SIG-M5 (cell line): ENCODE data around the gene LRRC73.
"Not testable (repeated sequence)": the region's sequence is repeated elsewhere in the genome, so short reads cannot be mapped to it uniquely, and the experiment has no call there.

Experiments used
- DNase-seq: peaks from one replicate; lab custom pipeline; 2025; lab: John Stamatoyannopoulos, UW

LRRC73 gene

GRCh38 chr6:43510827-43511163 is 649 bp upstream of the LRRC73 start:
- DNase-seq = no peak

DNA sequence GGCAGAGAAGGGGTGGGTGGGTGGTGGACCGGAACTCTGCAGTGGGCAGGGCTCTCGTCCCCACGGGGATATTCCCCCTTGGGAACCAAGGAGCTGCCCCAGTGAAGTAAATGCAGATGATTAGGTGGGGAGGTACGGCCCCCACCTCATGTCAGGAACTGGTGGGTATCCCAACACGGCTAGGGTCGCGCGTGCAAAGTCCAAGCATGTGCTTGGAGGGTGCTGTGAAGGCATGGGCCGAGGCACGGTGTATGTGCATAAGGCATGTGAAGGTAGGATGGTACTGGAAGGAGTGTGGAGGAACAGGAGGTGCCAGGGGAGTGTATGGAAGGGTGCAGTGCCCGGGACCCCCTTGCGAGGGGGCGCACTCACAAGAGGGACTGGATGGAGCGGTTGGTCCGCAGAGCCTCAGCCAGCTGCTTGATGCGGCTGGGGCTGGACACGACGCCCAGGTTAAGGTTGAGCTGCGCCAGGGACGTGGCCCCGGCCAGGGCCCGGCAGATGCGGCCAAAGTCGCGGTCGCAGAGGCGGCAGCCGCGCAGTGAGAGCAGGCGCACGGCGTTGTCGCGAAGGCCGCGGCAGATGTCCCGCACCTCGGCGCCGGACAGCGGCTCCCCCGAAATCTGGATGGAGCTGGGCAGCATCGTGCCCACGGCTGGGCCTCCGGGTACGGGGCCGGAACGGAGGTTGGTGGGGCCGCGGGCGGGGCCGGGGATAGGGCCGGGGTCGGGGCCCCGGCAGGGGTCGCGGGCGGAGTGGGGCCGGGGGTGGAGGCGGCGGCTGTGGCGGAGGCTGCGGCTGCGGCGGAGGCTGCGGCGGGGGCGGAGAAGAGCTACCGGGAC is 783 bp downstream of the LRRC73 start:
- DNase-seq = no peak

DNA sequence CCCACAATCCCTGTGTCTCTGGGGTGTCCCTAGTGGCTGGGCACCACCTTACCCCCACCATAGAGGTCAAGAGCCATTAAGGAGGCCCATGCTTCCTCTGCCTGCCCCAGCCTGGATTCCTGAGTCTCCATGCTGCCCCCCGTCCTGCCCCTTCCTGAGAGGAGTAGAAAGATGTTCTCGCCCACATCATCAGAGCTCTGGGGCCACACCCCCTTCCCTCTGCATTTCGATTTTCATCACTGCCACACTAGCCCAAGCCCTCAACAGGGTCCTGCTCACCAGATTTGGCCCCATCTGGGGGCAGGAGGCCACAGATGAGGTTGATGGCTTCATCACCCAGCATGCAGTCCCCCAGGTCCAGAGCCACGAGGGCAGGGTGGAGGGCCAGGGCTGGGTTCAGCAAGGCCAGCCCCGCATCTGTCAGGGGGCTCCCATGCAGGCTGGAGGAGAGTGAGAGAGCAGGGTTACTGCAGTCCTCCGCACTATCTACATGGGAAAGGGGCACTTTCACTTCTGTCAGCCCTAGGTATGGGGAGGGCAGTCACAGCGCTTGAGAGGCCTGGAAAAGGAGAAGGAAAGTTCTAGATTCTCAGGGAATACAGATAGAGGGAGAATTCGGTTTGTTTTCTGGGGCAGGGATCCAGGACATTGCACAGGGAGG is 1.5 kb downstream of the LRRC73 start:
- no peak for DNase-seq

- DNase-seq = no peak
Observed at GRCh38 chr6:43506667-43507471, 3.3 kb downstream of the LRRC73 start.

DNA sequence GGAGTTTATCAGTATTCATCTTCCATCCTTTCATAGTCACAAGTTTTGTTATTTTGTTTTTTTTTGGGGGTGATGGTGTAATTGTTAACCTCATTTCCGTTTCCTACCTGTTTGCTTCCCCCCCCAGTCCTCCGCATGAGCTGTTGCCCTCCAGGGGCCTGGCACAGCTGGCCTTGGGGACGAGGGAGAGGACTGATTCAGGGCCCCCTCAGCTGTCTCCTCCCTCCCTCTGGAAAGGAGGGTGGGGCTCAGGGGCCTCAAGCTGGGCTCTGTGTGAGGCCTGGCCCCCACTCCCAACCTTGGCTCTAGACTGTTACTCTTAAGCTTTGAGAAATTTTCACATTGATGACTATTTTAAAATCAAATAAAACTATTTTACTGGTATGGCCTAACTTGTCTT is 4.0 kb downstream of the LRRC73 start:
- no peak for DNase-seq

DNA sequence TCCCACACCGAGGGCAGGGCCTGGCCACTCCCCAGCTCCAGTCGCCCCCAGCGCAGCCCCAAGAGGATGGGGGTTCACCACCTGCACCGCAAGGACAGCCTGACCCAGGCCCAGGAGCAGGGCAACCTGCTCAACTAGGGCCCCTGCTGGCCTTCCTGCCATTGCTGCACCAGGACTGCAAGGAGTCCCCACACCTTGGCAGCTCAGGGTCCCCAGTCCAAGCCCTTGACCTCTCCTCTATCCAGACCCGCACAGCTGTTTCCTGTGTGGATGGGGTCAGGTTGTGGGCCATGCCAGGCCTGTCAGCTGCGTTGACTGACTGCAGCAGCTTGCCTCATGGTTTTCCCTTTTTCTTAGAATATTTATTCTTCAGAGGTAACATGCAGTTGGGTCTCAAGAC is 4.4 kb downstream of the LRRC73 start:
- DNase-seq = no peak

DNA sequence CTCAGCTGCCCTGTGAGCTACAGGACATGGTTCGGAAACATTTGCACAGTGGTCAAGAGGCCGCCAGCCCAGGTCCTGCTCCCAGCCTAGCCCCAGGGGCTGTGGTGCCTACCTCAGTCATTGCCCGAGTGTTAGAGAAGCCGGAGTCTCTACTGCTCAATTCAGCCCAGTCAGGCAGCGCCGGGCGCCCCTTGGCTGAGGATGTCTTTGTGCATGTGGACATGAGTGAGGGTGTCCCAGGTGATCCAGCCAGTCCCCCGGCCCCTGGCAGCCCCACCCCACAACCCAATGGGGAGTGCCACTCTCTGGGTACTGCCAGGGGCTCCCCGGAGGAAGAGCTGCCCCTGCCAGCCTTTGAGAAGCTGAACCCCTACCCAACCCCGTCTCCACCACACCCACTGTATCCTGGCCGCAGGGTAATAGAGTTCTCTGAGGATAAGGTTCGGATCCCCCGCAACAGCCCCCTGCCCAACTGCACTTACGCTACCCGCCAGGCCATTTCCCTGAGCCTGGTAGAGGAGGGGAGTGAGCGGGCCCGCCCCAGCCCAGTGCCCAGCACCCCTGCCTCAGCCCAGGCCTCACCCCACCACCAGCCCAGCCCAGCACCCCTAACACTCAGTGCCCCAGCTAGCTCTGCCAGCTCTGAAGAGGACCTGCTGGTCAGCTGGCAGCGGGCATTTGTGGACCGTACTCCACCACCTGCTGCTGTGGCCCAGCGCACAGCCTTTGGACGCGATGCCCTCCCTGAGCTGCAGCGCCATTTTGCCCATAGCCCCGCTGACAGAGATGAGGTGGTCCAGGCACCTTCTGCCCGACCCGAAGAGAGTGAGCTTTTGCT is 5.2 kb downstream of the LRRC73 start:
- DNase-seq = no peak

- DNase-seq = no peak
Observed at GRCh38 chr6:43503443-43503842, 6.7 kb downstream of the LRRC73 start.

DNA sequence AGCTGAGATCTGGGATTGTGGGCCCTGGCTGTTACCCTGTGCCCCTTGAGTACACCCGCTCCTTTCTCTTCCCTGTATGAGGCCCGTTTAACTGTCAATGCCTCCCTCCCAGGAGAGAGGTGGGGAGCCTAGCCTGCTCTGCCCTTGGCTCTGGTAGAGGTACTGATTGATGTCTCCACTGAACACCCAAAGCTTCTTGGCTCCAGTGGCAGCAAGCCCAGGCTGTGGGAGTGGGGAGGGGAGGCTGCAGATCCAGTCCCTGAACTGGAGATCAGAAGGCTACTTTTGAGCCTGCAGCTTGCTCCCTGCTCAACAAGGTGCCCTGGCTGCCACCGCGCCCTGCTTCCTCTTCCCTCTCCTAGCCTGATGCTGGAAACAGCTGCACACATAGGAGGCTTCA is 7.5 kb downstream of the LRRC73 start:
- no peak for DNase-seq

GRCh38 chr6:43500921-43501320 is 9.2 kb downstream of the LRRC73 start:
- DNase-seq = no peak

- no peak for DNase-seq
Observed at GRCh38 chr6:43499028-43499815, 10.9 kb downstream of the LRRC73 start.

- DNase-seq = not testable (repeated sequence)
Observed at GRCh38 chr6:43498291-43498690, 11.9 kb downstream of the LRRC73 start.

DNA sequence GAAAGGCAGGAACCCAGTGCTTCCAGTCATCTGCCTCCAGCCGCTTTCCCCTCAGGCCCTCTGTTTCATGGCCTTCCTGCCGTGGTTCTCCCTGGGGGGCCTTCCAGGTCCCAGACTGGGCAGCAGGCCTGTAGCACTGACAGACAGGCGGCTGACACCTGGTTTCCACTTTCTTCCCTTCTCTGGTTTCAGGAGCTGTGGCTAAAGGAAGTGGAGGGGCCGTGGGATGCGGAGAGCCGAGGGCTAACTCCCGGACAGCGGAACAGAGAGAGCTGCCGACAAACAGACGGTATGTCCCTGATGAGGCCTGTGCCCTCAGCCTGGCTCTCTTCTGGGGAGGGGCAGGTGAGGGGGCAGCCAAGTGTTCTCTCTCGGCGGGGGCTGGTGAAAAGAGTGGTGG is 12.5 kb downstream of the LRRC73 start:
- no peak for DNase-seq

GRCh38 chr6:43497129-43497396 is 13.1 kb downstream of the LRRC73 start:
- no peak for DNase-seq

GRCh38 chr6:43496370-43497128 is 13.6 kb downstream of the LRRC73 start:
- no peak for DNase-seq

- DNase-seq = no peak
Observed at GRCh38 chr6:43495409-43495941, 14.7 kb downstream of the LRRC73 start.

DNA sequence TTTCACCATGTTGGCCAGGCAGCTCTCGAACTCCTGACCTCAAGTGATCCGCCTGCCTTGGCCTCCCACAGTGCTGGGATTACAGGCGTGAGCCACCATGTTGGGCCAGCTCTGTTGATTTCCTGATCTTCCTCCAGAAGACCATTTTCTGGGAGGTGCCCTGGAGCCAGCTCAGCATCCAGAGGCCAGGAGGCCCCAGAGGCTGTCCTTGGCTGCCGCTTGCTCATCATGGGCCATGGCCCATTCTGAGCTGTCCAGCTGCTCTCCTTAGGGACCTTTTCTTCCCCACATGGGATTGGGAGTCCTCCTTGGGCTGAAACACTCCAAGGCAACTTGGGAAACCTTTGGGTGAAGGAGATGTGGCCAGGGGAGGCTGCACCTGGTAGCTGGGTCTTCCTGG is 15.4 kb downstream of the LRRC73 start:
- no peak for DNase-seq

DNA sequence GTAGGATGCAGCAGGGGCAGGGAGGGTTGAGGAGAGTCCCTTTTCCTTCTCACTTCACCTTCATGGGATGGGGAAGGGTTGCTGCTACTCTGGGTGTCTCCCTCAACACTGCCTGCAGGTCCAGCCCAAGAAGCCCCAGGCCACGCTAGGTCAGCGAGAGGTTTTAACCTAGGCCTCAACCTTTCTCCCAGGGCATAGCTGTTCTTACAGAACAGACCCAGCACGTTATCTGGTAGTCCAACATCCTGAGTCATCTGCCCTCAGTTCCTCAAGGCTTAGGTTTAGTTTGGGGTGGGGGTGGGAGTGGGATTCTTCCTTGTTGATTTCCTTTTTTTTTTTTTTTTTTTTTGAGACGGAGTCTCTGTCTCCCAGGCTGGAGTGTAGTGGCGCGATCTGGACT is 15.8 kb downstream of the LRRC73 start:
- DNase-seq = no peak

GRCh38 chr6:43493833-43494232 is 16.3 kb downstream of the LRRC73 start:
- DNase-seq = no peak

DNA sequence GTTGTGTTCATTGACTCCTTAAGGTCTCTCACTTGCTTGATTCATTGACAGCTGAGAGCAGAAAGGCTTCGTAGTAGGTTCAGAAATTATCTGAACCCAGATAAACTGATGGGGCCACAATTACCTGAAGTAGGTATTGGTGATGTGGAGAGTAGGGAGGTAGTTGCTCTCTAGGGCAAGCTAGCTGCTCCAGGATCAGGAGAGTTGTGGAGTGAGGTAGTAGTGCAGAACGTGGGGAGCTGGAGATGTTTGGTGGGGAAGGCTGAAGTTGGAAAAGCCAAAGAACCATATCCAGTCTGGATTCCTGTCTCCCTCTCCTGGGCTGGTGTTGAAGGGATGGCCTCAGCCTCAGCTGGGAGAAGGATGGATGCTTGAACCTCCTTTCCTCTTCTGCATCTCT is 16.9 kb downstream of the LRRC73 start:
- no peak for DNase-seq
